H9 (cell line): Measurements from ENCODE around the gene GCK. TPM values are rescaled to one million over a fixed set of nuclear protein-coding genes. Genes with fewer than 3 reads are reported as not detected.

Source experiments
- DNase-seq: peaks from one replicate; pipeline ENCODE4 v3.0.0-alpha.2; 2017
- H2AFZ ChIP-seq: one replicate; pipeline ENCODE4 v1.6.1; 2013; ENCODE audit warnings: mild to moderate bottlenecking, low read length, control low read depth, moderate library complexity
- H2AK5ac ChIP-seq: 2 replicates; pipeline ENCODE4 v1.6.1; 2013; ENCODE audit warnings: low read length, control low read depth, mixed read lengths; ENCODE audit not compliant: insufficient read length
- H2BK120ac ChIP-seq: one replicate; pipeline ENCODE4 v1.6.1; 2013; ENCODE audit warnings: low read depth, mild to moderate bottlenecking, low read length, control low read depth, inconsistent platforms; ENCODE audit not compliant: poor library complexity, severe bottlenecking
- H2BK12ac ChIP-seq: 2 replicates; pipeline ENCODE4 v1.6.1; 2013; ENCODE audit warnings: low read length, control low read depth, mixed read lengths, low read depth; ENCODE audit not compliant: insufficient read length
- H2BK15ac ChIP-seq: 2 replicates; pipeline ENCODE4 v1.6.1; 2013; ENCODE audit warnings: low read depth, low read length, control low read depth
- H2BK20ac ChIP-seq: one replicate; pipeline ENCODE4 v1.6.1; 2013; ENCODE audit warnings: low read depth, mild to moderate bottlenecking, low read length, control low read depth, inconsistent platforms; ENCODE audit not compliant: poor library complexity, severe bottlenecking
- H2BK5ac ChIP-seq: 2 replicates; pipeline ENCODE4 v1.6.1; 2013; ENCODE audit warnings: low read length, control low read depth, mixed read lengths; ENCODE audit not compliant: insufficient read length
- H3K14ac ChIP-seq: 2 replicates; pipeline ENCODE4 v1.6.1; 2013; ENCODE audit warnings: low read length, control low read depth; ENCODE audit not compliant: insufficient read depth
- H3K18ac ChIP-seq: 2 replicates; pipeline ENCODE4 v1.6.1; 2013; ENCODE audit warnings: low read depth, mild to moderate bottlenecking, mixed read lengths, low read length, control low read depth; ENCODE audit not compliant: insufficient read length
- H3K23ac ChIP-seq: 2 replicates; pipeline ENCODE4 v1.6.1; 2013; ENCODE audit warnings: low read length, control low read depth, mixed read lengths, low read depth; ENCODE audit not compliant: insufficient read length
- H3K23me2 ChIP-seq: 2 replicates; pipeline ENCODE4 v1.6.1; 2013; ENCODE audit warnings: low read depth, mild to moderate bottlenecking, mixed read lengths, low read length, control low read depth; ENCODE audit not compliant: insufficient read length, poor library complexity, severe bottlenecking
- H3K27ac ChIP-seq: 2 replicates; pipeline ENCODE4 v1.5.1; 2013; ENCODE audit warnings: low read length, control low read depth, mixed read lengths, low read depth; ENCODE audit not compliant: insufficient read length
- H3K27me3 ChIP-seq: 2 replicates; pipeline ENCODE4 v1.6.1; 2013; ENCODE audit warnings: low read length, control low read depth, inconsistent platforms; ENCODE audit not compliant: insufficient read depth
- H3K4ac ChIP-seq: 2 replicates; pipeline ENCODE4 v1.6.1; 2013; ENCODE audit warnings: low read depth, mild to moderate bottlenecking, control low read depth, inconsistent platforms, low read length, moderate library complexity
- H3K4me1 ChIP-seq: 2 replicates; pipeline ENCODE4 v1.6.1; 2013; ENCODE audit warnings: low read length, control low read depth, inconsistent platforms; ENCODE audit not compliant: insufficient read depth
- H3K4me2 ChIP-seq: 2 replicates; pipeline ENCODE4 v1.6.1; 2013; ENCODE audit warnings: low read length, control low read depth, mixed read lengths; ENCODE audit not compliant: insufficient read length, insufficient read depth
- H3K56ac ChIP-seq: 2 replicates; pipeline ENCODE4 v1.6.1; 2013; ENCODE audit warnings: low read depth, mild to moderate bottlenecking, mixed read lengths, low read length, control low read depth; ENCODE audit not compliant: insufficient read length
- H3K79me1 ChIP-seq: 2 replicates; pipeline ENCODE4 v1.6.1; 2013; ENCODE audit warnings: low read depth, mild to moderate bottlenecking, moderate library complexity, low read length, control low read depth, inconsistent platforms; ENCODE audit not compliant: insufficient read depth, poor library complexity, severe bottlenecking
- H3K79me2 ChIP-seq: 2 replicates; pipeline ENCODE4 v1.6.1; 2013; ENCODE audit warnings: low read length, control low read depth, inconsistent platforms; ENCODE audit not compliant: insufficient read depth
- H3K9ac ChIP-seq: 2 replicates; pipeline ENCODE4 v1.6.1; 2013; ENCODE audit warnings: low read length, control low read depth, mixed read lengths; ENCODE audit not compliant: insufficient read length; ENCODE audit errors: extremely low read depth
- H3K9me3 ChIP-seq: one replicate; pipeline ENCODE4 v1.6.1; 2013; ENCODE audit warnings: low read depth, low read length, inconsistent platforms; ENCODE audit not compliant: control insufficient read depth
- H3T11ph ChIP-seq: one replicate; pipeline ENCODE4 v1.6.1; 2013; ENCODE audit warnings: mild to moderate bottlenecking, low read length, control low read depth, inconsistent platforms
- H4K20me1 ChIP-seq: one replicate; pipeline ENCODE4 v1.6.1; 2013; ENCODE audit not compliant: control insufficient read depth, insufficient read length, insufficient read depth
- H4K5ac ChIP-seq: 2 replicates; pipeline ENCODE4 v1.6.1; 2013; ENCODE audit warnings: low read depth, mild to moderate bottlenecking, mixed read lengths, low read length, control low read depth; ENCODE audit not compliant: insufficient read length
- H4K8ac ChIP-seq: replicated peaks from 2 replicates; pipeline ENCODE4 v1.6.1; 2013; ENCODE audit warnings: low read length, control low read depth, mixed read lengths, low read depth; ENCODE audit not compliant: insufficient read length
- H4K91ac ChIP-seq: 2 replicates; pipeline ENCODE4 v1.6.1; 2013; ENCODE audit warnings: low read depth, mild to moderate bottlenecking, moderate library complexity, mixed read lengths, low read length, control low read depth; ENCODE audit not compliant: insufficient read length
- H3K27ac Mint-ChIP-seq, 3 experiments: 2 replicates in 2 of 3; 3 replicates in 1 of 3; pipeline ENCODE4 v1.8.0; 2020 to 2021; ENCODE audit warnings: mixed read lengths in 3 of 3, mild to moderate bottlenecking in 1 of 3, moderate library complexity in 1 of 3
- H3K27me3 Mint-ChIP-seq: 2 replicates; pipeline ENCODE4 v1.8.0; 2021; ENCODE audit warnings: low read depth, mild to moderate bottlenecking, moderate library complexity, mixed read lengths
- H3K36me3 Mint-ChIP-seq, 3 experiments: 2 replicates in 2 of 3; 3 replicates in 1 of 3; pipeline ENCODE4 v1.8.0; 2020 to 2021; ENCODE audit warnings: low read depth in 3 of 3, mixed read lengths in 3 of 3; ENCODE audit not compliant: insufficient read depth in 1 of 3
- H3K4me1 Mint-ChIP-seq, 2 experiments: 2 replicates each; pipeline ENCODE4 v1.8.0; 2020; ENCODE audit warnings: mixed read lengths in 2 of 2
- H3K4me3 Mint-ChIP-seq, 2 experiments: 2 replicates in 1 of 2; 3 replicates in 1 of 2; pipeline ENCODE4 v1.8.0; 2020 to 2021; ENCODE audit warnings: mild to moderate bottlenecking in 2 of 2, mixed read lengths in 2 of 2, moderate library complexity in 1 of 2
- H3K9me3 Mint-ChIP-seq, 2 experiments: 2 replicates in 1 of 2; 3 replicates in 1 of 2; pipeline ENCODE4 v1.8.0; 2020; ENCODE audit warnings: mild to moderate bottlenecking in 2 of 2, mixed read lengths in 2 of 2, moderate library complexity in 1 of 2
- WGBS: extraction: QIAGEN DNeasy Blood & Tissue Kit; methylation state at CpG from one replicate; pipeline ENCODE4 v1.1.7; 2013; ENCODE audit warnings: missing lambda C conversion rate, low lambda C conversion rate, mixed read lengths; ENCODE audit not compliant: insufficient read length; ENCODE audit errors: extremely low coverage; 5-methylcytosine and 5-hydroxymethylcytosine counted together
- total RNA-seq: library from RNA; stranded (reverse); gene quantifications from 2 replicates; pipeline ENCODE4 v1.2.1, GENCODE V29; 2021
- TF ChIP-seq, protein P1 (sequence below): fragments of 200-600 bp; sonication (generic); conservative IDR thresholded peaks from 3 replicates; pipeline ENCODE4 v1.8.0; 2021; ENCODE audit warnings: antibody characterized with exemption, mild to moderate bottlenecking

GCK gene
- total RNA-seq, 1 experiment from 2014 or later, result 0.98 TPM

DNA sequence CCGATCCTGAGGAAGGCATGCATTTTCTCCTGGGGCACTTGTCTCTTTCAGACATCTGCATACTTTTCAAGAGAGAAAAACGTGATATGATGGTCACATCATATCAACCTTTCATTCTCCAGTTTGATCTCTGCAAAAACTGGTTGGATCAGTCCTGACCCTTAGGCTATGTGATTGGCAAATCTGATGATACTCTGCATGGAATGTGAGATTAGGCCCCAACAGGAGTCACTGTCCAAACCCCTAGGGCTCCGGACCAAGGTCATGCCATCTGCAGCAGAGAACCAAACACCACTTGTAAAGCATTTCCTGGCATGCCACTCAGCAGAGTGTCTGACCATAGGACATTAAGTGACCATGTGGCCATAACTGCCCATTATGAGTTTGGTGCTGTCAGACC is 8.6 kb downstream of the GCK start:
- H3K27ac Mint-ChIP-seq, result no peak overlapping the region

More for the DNA sequence above, 8.6 kb downstream of the GCK start:
- TF ChIP-seq, protein P1, sequence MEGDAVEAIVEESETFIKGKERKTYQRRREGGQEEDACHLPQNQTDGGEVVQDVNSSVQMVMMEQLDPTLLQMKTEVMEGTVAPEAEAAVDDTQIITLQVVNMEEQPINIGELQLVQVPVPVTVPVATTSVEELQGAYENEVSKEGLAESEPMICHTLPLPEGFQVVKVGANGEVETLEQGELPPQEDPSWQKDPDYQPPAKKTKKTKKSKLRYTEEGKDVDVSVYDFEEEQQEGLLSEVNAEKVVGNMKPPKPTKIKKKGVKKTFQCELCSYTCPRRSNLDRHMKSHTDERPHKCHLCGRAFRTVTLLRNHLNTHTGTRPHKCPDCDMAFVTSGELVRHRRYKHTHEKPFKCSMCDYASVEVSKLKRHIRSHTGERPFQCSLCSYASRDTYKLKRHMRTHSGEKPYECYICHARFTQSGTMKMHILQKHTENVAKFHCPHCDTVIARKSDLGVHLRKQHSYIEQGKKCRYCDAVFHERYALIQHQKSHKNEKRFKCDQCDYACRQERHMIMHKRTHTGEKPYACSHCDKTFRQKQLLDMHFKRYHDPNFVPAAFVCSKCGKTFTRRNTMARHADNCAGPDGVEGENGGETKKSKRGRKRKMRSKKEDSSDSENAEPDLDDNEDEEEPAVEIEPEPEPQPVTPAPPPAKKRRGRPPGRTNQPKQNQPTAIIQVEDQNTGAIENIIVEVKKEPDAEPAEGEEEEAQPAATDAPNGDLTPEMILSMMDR, result no peak
- Histone ChIP-seq H3K27me3 (no peaks in the 10 kb centered on the region), H3K56ac (no peak overlapping the region), H2BK5ac (no peak overlapping the region), H4K8ac (no peak overlapping the region), H2BK12ac (no peak overlapping the region), H3K14ac (no peak overlapping the region), H3K4me1 (no peaks in the 10 kb centered on the region), H2AK5ac (no peak overlapping the region), H4K20me1 (no peaks in the 10 kb centered on the region), H3K9ac (no peak overlapping the region), H3K18ac (no peak overlapping the region), H2BK20ac (no peak overlapping the region), H4K5ac (no peak overlapping the region), H3K23me2 (no peaks in the 10 kb centered on the region), H3K4me2 (no peak overlapping the region), H3K27ac (no peak overlapping the region), H3K79me1 (no peaks in the 10 kb centered on the region), H2BK120ac (no peak overlapping the region), H3K79me2 (no peaks in the 10 kb centered on the region), H2AFZ (no peak overlapping the region), H4K91ac (no peak overlapping the region), H3K23ac (no peak overlapping the region), H3K9me3 (peaks cover 7% of the 10 kb centered on the region), H2BK15ac (no peak overlapping the region), H3T11ph (no peak overlapping the region), H3K4ac (no peak overlapping the region)
- H3K4me1 Mint-ChIP-seq, result peaks cover 24 to 26% of the 10 kb centered on the region in 2 experiments
- WGBS, result no CpG with 5 or more reads among the region's 3 CpGs
- DNase-seq, result peak; percentile 13
- peaks cover 23% of the 10 kb centered on the region for H3K27me3 Mint-ChIP-seq
- peaks cover 11 to 12% of the 10 kb centered on the region in 2 experiments; a peak in 4 of 5 replicates for H3K9me3 Mint-ChIP-seq
- H3K4me3 Mint-ChIP-seq, result no peak overlapping the region
- H3K36me3 Mint-ChIP-seq, result peaks cover 0 to 7% (median 2%) of the 10 kb centered on the region in 3 experiments; a peak in 2 of 7 replicates
